GM19025 (cell line): ENCODE measurements around the gene FAM98A.
A peak's percentile ranks its signal among the peaks of the same experiment; 100 is the strongest.

ENCODE experiments used
- ATAC-seq: cut with Tn5 transposase; IDR thresholded peaks from one replicate; pipeline ENCODE4 v1.9.1; 2021; ENCODE audit warnings: mild to moderate bottlenecking, low read depth, moderate library complexity; ENCODE audit not compliant: unreplicated experiment

The FAM98A gene

DNA sequence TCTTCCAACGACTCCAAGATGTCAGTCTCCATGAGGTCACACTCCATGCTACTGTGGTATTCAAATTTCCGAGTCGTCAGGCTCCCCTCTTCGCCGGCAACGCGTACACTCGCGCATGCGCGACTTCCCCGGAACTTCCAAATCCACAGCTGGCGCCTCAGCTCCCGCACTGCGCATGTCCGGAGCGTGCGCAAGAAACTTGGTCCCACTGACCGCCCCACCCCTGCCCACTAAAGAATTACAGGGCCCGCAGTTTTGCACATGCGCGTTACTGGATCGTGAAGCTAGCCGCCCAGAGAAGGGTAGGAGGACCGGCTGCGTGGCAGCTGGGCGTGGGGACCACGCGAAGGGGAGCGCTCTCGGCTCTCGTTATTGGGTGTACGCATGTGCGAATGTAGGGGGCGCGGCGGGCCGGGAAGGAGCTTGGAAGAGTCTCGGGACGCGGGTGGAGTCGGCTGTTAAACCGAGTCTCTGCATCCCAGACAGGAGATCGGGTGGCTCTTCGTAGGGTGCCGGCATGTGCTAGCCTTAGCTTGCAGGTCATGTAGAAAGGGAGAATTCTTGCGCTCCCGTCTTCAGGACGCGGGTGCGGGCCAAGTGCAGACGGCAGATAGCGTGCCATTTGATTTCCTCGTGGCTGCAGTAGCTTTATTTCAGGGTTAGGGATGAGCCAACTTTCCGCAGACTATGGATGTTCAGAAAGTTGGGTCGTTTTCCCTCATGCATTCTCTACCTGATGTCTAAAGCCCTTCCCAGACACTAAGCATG lies at the start of gene FAM98A:
Gene FAM98A, minus strand, starts transcription at position 125 of the 768 bp plus-strand sequence. Its CDS starts 78 bp downstream, at position 47.
- ATAC-seq: peak; percentile 88

DNA sequence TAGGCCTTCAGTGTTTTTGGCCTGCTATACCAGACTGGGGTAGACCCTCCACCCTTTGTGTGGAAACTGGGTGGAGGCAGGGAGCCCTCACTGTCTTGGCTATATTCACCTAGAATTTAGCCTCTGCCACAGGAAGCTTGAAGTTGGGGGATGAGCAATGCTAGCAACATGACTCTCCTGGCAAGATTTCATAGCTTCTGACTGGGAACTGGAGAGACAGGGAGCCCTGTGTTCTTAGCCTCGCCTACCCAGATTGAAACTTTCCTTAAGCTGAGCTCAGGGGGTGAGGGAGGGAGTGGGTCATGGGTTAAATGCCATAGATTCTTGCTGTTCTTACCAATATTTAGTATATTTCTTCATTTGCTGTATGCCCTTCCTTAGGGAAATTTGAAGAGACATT lies 46.8 kb upstream of the FAM98A start:
- ATAC-seq: no peak

DNA sequence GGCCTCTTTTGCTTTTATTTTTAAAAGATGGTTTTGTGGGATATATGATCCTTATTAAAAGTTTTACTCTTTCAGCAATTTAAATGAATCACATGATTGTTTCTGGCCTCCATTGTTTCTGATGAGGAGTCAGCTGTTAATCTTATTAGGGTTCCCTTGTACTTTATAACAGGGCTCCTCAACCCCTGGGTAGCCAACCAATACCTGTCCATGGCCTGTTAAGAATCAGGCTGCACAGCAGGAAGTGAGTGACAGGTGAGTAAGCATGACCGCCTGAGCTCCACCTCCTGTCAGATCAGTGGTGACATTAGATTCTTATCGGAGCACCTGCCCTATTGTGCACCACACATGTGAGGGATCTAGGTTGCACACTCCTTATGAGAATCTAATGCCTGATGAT lies 45.1 kb upstream of the FAM98A start:
- no peak for ATAC-seq

DNA sequence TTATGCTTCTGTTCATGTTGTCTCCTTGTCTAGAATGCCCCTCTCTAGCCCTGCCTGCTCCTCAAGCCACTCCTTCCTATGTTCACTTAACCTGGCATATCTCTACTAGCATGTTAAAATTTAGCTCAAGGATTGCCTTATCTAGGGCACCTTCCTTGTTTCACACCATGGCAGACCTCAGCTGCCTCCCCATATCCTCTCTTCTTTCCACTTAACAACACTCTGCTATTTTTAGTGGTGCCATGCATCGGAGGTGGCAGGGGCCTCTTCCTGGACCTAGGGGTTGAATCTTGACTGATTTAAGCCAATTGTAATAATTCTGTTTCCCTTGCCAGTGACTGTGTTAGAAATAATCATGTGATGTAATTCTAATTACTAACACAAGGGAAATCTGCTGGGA lies 36.9 kb upstream of the FAM98A start:
- ATAC-seq: no peak

DNA sequence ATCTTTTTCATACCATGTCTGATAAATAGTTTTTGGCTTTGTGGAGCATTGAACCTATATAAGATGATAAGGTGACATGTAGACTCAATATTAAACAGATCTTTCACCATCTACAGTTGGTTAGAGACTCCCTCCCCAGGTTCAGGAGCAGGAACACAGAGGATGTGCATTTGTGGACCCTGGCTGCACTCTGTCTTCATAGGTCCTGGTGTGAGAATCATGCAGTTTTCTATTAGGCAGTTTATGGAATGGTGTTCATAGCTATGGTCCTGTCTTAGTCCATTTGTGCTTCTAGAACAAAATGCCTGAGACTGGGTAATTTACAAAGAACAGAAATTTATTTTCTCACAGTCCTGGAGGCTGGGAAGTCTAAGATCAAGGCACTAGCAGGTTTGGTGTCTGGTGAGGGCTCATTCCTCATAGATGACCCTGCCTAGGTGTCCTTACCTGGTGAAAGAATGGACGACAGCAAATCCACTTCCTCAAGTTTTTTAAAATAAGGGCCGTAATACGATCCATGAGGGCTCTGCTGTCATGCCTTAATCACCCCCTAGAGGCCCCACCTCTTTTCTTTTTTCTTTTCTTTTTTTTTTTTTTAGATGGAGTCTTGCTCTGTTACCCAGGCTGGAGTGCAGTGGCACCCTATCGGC lies 35.3 kb upstream of the FAM98A start:
- no peak for ATAC-seq

DNA sequence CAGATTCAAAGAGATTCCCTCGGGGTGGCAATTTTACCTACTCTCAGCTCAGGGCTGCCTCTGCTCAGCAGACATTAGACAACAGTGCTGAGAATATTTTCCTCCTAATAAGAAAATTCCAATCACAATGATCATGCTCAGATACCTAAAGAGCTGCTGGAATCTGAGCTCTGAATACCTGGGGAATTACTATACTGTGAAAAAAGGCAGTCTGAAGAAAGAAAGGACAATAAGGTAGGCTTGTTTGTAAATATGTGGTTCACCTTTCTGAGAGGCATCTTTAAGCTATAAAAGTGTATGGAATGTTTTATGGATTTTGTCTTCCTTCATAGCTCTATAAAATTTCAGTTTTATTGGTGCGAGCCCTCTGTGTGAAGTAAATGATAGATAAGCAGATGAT lies 34.2 kb upstream of the FAM98A start:
- ATAC-seq: no peak

DNA sequence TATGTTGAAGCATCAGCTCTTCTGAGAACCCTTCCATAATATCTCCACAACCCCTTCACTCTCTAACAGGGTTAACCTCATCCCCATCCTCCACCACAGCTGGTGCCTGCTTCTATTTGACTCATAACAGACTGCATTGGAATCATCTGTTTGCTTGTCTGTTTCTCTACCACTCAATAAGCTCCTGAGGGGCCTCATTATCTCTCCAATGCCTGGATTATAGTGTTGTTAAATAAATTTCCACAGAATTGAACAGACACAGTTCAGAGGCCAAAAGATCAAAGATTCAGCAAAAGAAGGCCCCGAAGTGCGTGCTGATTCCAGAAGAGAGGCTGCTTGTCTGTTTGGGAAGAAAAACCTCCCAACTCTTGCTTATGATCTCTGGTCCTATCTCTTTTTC lies 33.7 kb upstream of the FAM98A start:
- no peak for ATAC-seq

DNA sequence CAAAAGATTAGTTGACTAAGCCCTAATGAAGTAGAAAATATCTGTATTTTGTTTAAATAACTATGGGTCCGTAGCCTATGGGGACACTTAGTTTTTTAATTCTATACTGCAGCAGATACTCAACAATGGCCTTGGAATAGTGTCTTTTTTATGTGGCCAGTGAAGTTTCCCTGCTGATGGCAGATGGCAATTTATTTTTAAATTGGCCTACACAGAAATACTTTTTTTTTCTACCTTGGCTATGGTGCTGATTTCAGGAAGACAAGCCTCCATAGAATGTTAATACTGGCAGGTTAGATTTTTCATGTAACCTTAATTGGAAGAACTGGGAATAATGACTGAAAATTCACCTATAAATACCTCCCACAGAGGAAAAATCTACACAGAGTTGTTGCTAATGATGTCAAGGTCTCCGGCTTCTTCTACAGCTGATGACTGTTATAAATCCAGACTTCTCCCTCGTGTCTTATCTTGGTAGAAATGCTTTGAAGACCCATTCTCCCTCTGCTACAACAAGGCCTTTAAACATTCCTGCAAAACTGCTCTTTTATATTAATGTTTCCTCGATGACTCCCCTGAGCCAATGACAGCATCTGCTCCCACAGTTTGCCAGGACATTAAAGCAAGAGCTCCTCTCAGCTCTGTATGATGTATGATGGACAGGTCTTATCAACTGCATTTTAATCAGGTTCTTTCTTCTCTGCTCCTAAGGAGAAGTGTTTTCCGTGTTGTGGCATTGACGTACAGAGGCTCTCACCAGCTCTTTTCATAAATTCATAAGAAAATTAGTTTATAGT lies 29.1 kb upstream of the FAM98A start:
- ATAC-seq: no peak

DNA sequence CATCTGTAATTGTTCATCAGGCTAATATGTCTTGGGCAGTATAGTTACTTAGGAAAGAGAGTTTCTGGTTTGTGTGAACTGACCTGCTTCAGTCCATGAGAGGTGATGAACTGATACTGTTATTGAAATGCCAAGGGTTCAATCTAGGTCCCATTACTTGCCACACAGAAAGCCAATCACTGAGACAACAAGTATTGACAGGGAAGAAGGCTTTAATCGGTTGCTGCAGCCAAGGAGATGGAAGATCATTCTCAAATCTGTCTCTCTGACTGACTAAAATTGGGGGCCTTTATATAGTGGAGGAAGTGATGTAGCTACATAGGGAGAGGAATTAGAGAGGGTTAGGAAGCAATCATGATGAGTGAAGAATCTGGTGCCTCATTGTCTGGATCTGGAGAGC lies 19.9 kb upstream of the FAM98A start:
- ATAC-seq: no peak

DNA sequence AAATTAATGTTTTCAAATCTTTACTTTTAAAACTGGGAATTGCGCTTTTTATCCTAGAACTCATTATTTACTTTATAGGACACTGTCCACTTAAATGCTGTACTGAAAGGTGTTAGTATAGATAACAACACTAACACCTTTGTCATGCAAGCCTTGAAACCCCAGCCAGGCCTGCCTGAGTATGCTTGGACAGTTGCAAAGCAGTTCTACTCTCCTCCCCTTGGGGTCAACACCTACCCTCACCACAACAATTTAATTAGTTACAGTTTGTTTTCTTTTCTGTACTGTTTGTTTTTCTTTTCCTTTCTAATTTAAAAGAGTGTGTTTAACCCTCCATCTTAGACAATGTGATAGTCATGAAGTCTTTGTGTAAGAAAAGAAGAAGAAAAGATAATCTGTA lies 18.9 kb upstream of the FAM98A start:
- no peak for ATAC-seq

DNA sequence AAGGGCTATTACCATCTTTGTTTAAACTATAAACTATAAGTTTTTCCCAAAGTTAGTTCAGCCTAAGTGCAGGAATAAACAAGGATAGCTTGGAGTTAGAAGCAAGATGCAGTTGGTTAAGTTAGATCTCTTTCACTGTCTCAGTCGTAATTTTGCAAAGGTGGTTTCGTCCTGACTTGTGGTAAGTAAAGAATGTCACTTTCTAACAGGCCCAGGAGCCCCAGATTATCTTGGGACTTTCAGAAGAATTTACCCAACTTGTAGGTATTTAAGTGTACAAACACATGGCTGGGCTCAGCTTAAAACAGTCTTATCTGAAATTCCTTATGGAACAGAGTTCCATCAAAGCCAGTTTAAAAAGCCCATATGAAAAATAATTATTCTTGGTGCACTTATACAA lies 18.3 kb upstream of the FAM98A start:
- no peak for ATAC-seq

DNA sequence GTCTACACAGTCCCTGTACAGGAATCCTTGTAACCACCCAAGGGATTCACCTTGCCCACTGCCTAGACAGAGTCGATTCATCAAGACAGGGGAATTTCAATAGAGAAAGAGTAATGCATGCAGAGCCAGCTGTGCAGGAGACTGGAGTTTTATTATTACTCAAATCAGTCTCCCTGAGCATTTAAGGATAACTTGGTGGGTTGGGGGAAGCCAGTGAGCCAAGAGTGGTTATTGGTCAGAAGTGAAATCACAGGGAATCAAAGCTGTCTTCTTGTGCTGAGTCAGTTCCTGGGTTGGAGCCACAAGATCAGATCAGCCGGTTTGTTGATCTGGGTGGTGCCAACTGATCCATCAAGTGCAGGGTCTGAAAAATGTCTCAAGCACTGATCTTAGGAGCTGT lies 17.8 kb upstream of the FAM98A start:
- ATAC-seq: no peak

DNA sequence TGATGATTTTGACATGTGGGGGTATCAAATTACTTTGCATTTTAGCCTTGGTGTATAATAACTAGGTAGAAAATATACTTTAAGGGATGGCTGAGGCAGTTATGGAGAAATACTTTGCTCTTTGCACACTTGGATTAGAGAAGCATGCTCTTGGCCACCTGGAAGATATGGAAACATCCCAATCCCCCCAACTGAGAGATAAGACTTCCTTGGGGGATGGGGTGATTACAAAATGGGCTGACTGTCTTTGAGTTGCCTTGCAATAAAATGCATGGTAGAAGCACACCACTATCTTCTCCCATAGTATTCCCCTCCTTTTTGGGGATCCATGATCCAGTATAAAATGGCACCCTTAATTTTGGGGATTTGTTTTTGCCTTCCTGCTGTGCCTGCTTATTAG lies 15.1 kb upstream of the FAM98A start:
- no peak for ATAC-seq

DNA sequence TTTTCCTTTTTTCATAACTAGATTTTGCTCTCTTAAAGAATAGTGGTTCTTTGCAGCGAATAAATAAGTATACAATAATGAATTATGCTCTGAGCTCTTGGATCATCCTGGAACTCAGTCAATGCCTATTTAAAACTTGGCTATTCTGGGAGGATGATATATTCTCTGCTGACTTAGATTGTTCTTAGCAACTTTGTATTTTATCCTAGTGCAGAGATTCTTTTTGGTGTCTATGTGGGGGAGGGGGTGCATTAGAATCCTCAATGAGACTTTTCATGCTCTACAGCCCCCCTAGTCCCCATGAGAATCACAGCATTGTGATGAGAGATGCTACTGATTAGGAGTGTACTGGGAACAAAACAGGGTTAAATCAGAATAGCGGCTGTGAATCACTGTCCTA lies 8.8 kb upstream of the FAM98A start:
- no peak for ATAC-seq

DNA sequence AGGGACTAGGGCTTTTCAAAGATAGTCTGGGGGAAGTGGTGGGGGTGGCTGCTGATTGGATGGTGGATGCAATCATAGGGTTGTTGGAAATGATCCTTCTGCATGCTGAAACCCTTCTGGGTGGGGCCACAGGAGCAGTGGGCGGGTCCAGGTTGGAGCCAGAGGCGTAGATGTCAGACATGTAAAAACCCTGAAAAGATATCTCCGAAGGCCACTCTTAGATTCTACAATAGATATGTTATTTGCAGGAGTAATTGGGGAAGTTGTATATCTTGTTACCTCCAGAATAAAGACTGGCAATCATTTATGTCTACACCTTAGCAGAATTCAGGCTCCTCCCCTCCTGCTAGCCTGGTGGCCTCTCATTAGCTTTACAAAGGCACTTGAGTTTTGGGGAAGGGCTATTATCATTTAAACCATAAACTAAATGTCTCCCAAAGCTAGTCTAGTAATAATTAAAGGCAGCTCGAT lies 8.2 kb upstream of the FAM98A start:
- ATAC-seq: no peak

DNA sequence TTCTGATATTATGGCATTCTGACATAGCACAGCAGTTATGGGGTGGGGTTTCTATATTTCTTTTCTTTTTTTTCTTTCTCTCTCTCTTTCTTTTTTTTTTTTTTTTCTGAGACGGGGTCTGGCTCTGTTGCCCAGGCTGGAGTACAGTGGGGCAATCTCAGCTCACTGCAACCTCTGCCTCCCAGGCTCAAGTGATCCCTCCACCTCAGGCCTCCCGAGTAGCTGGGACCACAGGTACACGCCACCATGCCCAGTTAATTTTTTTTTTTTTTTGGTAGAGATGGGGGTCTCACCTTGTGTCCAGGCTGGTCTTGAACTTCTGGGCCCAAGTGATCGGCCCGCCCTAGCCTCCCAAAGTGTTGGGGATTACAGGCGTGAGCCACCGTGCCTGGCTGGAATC lies 7.5 kb upstream of the FAM98A start:
- no peak for ATAC-seq

DNA sequence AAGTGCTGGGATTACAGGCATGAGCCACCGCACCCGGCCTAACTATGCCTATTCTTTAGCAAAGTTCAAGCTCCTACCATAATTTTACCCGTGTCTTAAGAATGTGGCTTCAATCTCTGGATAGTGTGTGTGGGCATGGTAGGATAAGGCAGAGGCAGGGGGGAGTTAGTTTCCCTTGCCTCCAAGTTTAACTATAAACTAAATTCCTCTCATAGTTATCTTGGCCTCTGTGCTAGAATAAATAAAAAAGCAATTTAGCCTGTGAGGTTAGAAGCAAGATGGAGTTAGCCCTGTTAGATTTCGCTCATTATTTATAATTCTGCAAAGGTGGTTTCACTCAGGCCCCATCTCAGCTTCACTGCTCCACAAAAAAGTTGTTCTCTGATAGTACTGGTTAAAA lies 7.0 kb upstream of the FAM98A start:
- ATAC-seq: no peak

DNA sequence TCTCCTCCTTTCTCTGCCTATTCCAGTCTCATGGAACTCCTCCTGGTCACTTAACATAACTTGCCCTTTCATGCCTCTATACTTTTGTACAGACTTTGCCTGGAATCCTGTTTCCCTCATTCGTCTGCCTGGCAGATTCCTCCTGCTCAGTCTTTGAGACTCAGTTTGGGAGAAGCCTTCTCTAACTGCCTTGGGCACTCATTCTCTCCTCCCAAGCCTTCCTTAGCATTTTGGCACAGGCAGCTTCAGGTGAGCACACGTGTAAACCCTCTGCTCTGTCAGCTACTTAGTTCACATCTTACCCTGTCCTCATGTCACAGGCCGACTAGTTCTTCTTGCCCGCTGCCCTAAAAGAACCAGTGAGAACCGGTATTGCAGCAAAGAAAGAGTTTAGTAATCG lies 6.0 kb upstream of the FAM98A start:
- ATAC-seq: no peak

DNA sequence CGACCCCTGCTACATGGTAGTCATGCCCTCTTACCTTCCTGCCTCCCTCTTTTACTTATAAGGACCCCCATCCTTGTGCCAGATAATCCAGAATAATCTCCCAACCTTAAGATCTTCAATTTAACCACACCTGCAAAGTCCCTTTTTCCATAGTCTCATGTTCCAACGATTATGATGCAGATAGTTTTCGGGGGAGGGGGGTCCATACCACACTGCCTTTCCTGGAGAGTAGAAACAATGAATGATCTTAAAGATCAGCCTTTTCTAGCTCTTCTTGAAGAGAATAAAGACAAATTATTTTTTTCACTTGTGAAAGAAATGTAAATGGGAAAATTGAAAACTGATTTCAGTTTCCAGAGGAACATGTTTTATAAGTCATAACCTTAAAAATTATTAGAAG lies 4.3 kb upstream of the FAM98A start:
- no peak for ATAC-seq

DNA sequence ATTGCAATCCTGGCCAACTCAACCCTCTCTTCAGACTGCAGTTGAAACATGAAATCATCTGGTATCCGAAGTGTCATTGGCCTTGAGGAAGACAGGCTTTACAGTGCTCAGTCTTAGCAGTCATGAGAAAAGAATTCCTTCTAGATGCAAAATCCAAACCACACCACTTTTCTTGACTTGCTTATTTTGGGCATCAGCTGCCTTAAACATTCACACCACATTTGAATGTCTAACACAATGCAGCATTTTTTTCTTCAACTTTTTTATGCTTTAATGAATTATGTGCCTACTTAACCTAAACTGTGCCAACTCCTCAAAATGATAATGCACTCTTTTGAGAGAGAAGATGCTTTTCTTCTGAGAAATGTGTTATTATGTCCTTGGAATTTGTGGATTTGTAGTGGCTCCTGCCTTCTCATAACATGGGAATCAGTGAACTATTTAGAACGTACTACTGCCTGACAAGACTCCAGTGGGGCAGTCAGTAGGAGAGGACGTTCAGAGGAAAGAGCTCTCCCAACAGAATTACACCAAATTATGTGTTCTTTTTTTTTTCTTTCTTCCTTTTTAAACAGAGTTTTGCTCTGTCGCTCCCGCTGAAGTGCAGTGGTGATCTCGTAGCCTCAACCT lies 3.2 kb upstream of the FAM98A start:
- ATAC-seq: no peak

DNA sequence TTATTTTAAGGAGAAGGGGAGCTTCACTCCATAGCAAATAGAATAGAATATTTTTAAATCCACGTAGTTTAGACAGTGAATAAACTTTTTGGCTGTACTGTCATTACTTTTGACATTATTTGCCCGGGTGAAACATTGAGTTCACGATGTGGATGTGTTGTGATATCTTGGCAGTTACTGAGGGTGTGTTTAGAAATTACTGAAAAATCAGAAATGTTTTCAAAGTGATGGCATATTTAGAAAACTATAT lies 769 bp upstream of the FAM98A start:
- no peak for ATAC-seq
